ENCODE measurements around the gene ACVR1B. TPM values are rescaled to one million over a fixed set of nuclear protein-coding genes. Genes with fewer than 3 reads are reported as not detected.

The ACVR1B gene
- total and polyA plus RNA-seq, 2 donors (not counting 1 experiment from before 2014, with no cell fraction given) = 3.4 to 10.6 TPM

GRCh38 chr12:51951843-51952722, 584 bp downstream of the ACVR1B start:
- peak overlapping the region; percentile 95 for H3K4me2 ChIP-seq (replicated peaks; ENCODE audit: low read depth, low read length, poor library complexity, severe bottlenecking)
- H2AFZ ChIP-seq (ENCODE audit: insufficient read depth, low read depth, low read length, poor library complexity, severe bottlenecking) = peak overlapping the region; percentile 87
- TF ChIP-seq CTCF (IDR thresholded peaks at IDR 0.05) (no peak), EZH2 (IDR thresholded peaks at IDR 0.05; ENCODE audit: borderline replicate concordance, insufficient read depth, low read depth, low read length, poor library complexity, severe bottlenecking) (no peak)
- WGBS (ENCODE audit: insufficient coverage) = 1% methylated on average over 36 of the region's 50 CpGs
- Mint-ChIP-seq H3K9me3 (ENCODE audit: insufficient read depth) (no peaks in the 10 kb centered on the region), H3K27ac (peak overlapping the region; percentile 42), H3K27me3 (peaks cover 23% of the 10 kb centered on the region), H3K4me3 (peak overlapping the region; percentile 77), H3K4me1 (peaks cover 26% of the 10 kb centered on the region)
- POLR2A ChIA-PET = no interaction called here
- peaks cover 0 to 27% (median 6%) of the 10 kb centered on the region in 4 experiments for H3K27me3 ChIP-seq (replicated peaks in 1 of 4; ENCODE audit: control extremely low read depth in 1 of 4, control insufficient read depth in 3 of 4, insufficient read depth in 4 of 4, low read length in 3 of 4)
- peak overlapping the region; percentile 6 to 60 for H3K27ac ChIP-seq (ENCODE audit: low read length in 2 of 2)
- peak overlapping the region; percentile 75 for H3K9ac ChIP-seq (ENCODE audit: low read length)
- ATAC-seq (ENCODE audit: low read depth) (peak; percentile 2), DNase-seq (no peak)
- no peaks in the 10 kb centered on the region for H4K20me1 ChIP-seq (ENCODE audit: control insufficient read depth, insufficient read depth, low read length, poor library complexity, severe bottlenecking)
- H3K9me3 ChIP-seq (ENCODE audit: control extremely low read depth in 1 of 3, control insufficient read depth in 2 of 3, insufficient read depth in 1 of 3, low read length in 2 of 3) = no peaks in the 10 kb centered on the region
- H3K4me1 ChIP-seq (ENCODE audit: control insufficient read depth in 2 of 2, insufficient read depth in 2 of 2, low read length in 2 of 2) = peaks cover 9 to 18% of the 10 kb centered on the region in 2 donors
- intact Hi-C loops (cut with micrococcal nuclease) = loop anchor here (1.0 to 5.0 kb wide), 5 partner anchors 19 to 1055 kb away; partner anchors contain the start of genes EIF4B and TAMALIN
- H3K4me3 ChIP-seq (ENCODE audit: control extremely low read depth in 1 of 5, extremely low read depth in 1 of 5, insufficient read depth in 1 of 5, low read depth in 2 of 5, low read length in 4 of 5) = peak overlapping the region; percentile 38 to 80 (median 75)
- no peaks in the 10 kb centered on the region for H3K36me3 ChIP-seq (replicated peaks in 1 of 2; ENCODE audit: control extremely low read depth in 1 of 2, control insufficient read depth in 1 of 2, extremely low read depth in 1 of 2, insufficient read depth in 2 of 2, low read length in 1 of 2)
- CTCF ChIA-PET = no interaction called here
- no peaks in the 10 kb centered on the region for H3K79me2 ChIP-seq (ENCODE audit: control insufficient read depth, insufficient read depth, low read length)

- Histone ChIP-seq H4K20me1 (ENCODE audit: control insufficient read depth, insufficient read depth, low read length, poor library complexity, severe bottlenecking) (no peaks in the 10 kb centered on the region), H2AFZ (ENCODE audit: insufficient read depth, low read depth, low read length, poor library complexity, severe bottlenecking) (no peak overlapping the region), H3K4me2 (replicated peaks; ENCODE audit: low read depth, low read length, poor library complexity, severe bottlenecking) (no peak overlapping the region), H3K4me1 (ENCODE audit: control insufficient read depth in 2 of 2, insufficient read depth in 2 of 2, low read length in 2 of 2) (peaks cover 9 to 18% of the 10 kb centered on the region in 2 donors), H3K27ac (ENCODE audit: low read length in 2 of 2) (no peak overlapping the region), H3K9me3 (ENCODE audit: control extremely low read depth in 1 of 3, control insufficient read depth in 2 of 3, insufficient read depth in 1 of 3, low read length in 2 of 3) (no peaks in the 10 kb centered on the region), H3K9ac (ENCODE audit: low read length) (no peak overlapping the region), H3K79me2 (ENCODE audit: control insufficient read depth, insufficient read depth, low read length) (no peaks in the 10 kb centered on the region), H3K27me3 (replicated peaks in 1 of 4; ENCODE audit: control extremely low read depth in 1 of 4, control insufficient read depth in 3 of 4, insufficient read depth in 4 of 4, low read length in 3 of 4) (peaks cover 0 to 18% (median 3%) of the 10 kb centered on the region in 4 experiments), H3K36me3 (replicated peaks in 1 of 2; ENCODE audit: control extremely low read depth in 1 of 2, control insufficient read depth in 1 of 2, extremely low read depth in 1 of 2, insufficient read depth in 2 of 2, low read length in 1 of 2) (no peaks in the 10 kb centered on the region), H3K4me3 (ENCODE audit: control extremely low read depth in 1 of 5, extremely low read depth in 1 of 5, insufficient read depth in 1 of 5, low read depth in 2 of 5, low read length in 4 of 5) (no peak overlapping the region)
- no peaks in the 10 kb centered on the region for H3K9me3 Mint-ChIP-seq (ENCODE audit: insufficient read depth)
- TF ChIP-seq CTCF (IDR thresholded peaks at IDR 0.05) (no peak), EZH2 (IDR thresholded peaks at IDR 0.05; ENCODE audit: borderline replicate concordance, insufficient read depth, low read depth, low read length, poor library complexity, severe bottlenecking) (no peak)
- intact Hi-C loops (cut with micrococcal nuclease) = loop anchor here (2.0 to 5.0 kb wide), 4 partner anchors 18 to 1054 kb away; partner anchors contain the start of gene EIF4B
- peak overlapping the region; percentile 18 for H3K27ac Mint-ChIP-seq
- peaks cover 13% of the 10 kb centered on the region for H3K27me3 Mint-ChIP-seq
- ATAC-seq (ENCODE audit: low read depth) = no peak
- CTCF ChIA-PET = interaction anchor here (1.0 kb wide), 1 partner anchor 72 kb away, joined by 3 read pairs; no protein-coding TSS in a partner anchor
- POLR2A ChIA-PET = no interaction called here
- no peak for DNase-seq
- WGBS (ENCODE audit: insufficient coverage) = 70% methylated on average over 4 of the region's 8 CpGs
- peaks cover 26% of the 10 kb centered on the region for H3K4me1 Mint-ChIP-seq
- peak overlapping the region; percentile 77 for H3K4me3 Mint-ChIP-seq
These were observed 1.6 kb downstream of the ACVR1B start for GRCh38 chr12:51953089-51953488.

Data from B cell (primary cell).